Sigmoid colon (tissue), 4 donors: ENCODE measurements around the gene TMC1.

ENCODE experiments used
- EP300 ChIP-seq, 4 donors: sonication (generic); formaldehyde crosslinking; IDR thresholded peaks; one replicate each; pipeline ENCODE4 v1.6.1; 2017; ENCODE audit warnings: antibody characterized with exemption in 4 of 4
- POLR2A ChIP-seq, 2 donors: fragments of 450-650 bp; IDR thresholded peaks; one replicate each; pipeline ENCODE4 v1.6.1; 2016; ENCODE audit warnings: antibody characterized with exemption in 2 of 2, mild to moderate bottlenecking in 2 of 2, moderate library complexity in 2 of 2
- POLR2AphosphoS5 ChIP-seq, 4 donors: sonication (generic); formaldehyde crosslinking; IDR thresholded peaks; one replicate each; pipeline ENCODE4 v1.6.1; 2017; ENCODE audit warnings: antibody characterized with exemption in 4 of 4
- TF ChIP-seq, protein P1 (sequence below), 4 experiments: fragments of 450-650 bp in 3 of 4; fragments of 200-600 bp in 1 of 4; IDR thresholded peaks; one replicate each; pipeline ENCODE4 v1.5.1; 2016 to 2019; ENCODE audit warnings: antibody characterized with exemption in 4 of 4, mild to moderate bottlenecking in 3 of 4, moderate library complexity in 2 of 4

- no peak for TF ChIP-seq POLR2AphosphoS5 (IDR thresholded peaks at IDR 0.05)
- TF ChIP-seq, protein P1, sequence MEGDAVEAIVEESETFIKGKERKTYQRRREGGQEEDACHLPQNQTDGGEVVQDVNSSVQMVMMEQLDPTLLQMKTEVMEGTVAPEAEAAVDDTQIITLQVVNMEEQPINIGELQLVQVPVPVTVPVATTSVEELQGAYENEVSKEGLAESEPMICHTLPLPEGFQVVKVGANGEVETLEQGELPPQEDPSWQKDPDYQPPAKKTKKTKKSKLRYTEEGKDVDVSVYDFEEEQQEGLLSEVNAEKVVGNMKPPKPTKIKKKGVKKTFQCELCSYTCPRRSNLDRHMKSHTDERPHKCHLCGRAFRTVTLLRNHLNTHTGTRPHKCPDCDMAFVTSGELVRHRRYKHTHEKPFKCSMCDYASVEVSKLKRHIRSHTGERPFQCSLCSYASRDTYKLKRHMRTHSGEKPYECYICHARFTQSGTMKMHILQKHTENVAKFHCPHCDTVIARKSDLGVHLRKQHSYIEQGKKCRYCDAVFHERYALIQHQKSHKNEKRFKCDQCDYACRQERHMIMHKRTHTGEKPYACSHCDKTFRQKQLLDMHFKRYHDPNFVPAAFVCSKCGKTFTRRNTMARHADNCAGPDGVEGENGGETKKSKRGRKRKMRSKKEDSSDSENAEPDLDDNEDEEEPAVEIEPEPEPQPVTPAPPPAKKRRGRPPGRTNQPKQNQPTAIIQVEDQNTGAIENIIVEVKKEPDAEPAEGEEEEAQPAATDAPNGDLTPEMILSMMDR (IDR thresholded peaks at IDR 0.05) = no peak
- TF ChIP-seq POLR2A (IDR thresholded peaks at IDR 0.05) = no peak
- no peak for TF ChIP-seq EP300 (IDR thresholded peaks at IDR 0.05)
Observed at GRCh38 chr9:72540348-72540873, 19.0 kb downstream of the TMC1 start.
